NCI-H460 (cell line): ENCODE measurements around the gene TOR2A. TPM values are rescaled to one million over a fixed set of nuclear protein-coding genes. Genes with fewer than 3 reads are reported as not detected.

ENCODE experiments used
- DNase-seq: peaks from one replicate; pipeline ENCODE4 v3.0.0-alpha.2; 2016; ENCODE audit warnings: low read depth; ENCODE audit errors: extremely low read depth
- total RNA-seq: library from RNA; depleted of rRNA; stranded (reverse); fragments of >200 nt; shearing (Covaris generic); gene quantifications from 2 replicates; pipeline ENCODE4 v1.2.3, GENCODE V29; 2014

The TOR2A gene
- total RNA-seq, 1 experiment from 2014 or later = 8.9 TPM

- DNase-seq = no peak
Observed at GRCh38 chr9:127703289-127703946, 31.7 kb downstream of the TOR2A start.

- DNase-seq = no peak
Observed at GRCh38 chr9:127700594-127701255, 34.4 kb downstream of the TOR2A start.

- no peak for DNase-seq
Observed at GRCh38 chr9:127700140-127700539, 35.0 kb downstream of the TOR2A start.

- DNase-seq = peak; percentile 96
Observed at GRCh38 chr9:127698985-127699670, 36.0 kb downstream of the TOR2A start.

GRCh38 chr9:127698386-127698785 lies 36.7 kb downstream of the TOR2A start:
- DNase-seq = no peak

- no peak for DNase-seq
Observed at GRCh38 chr9:127697575-127697974, 37.5 kb downstream of the TOR2A start.

- no peak for DNase-seq
Observed at GRCh38 chr9:127694890-127695720, 40.0 kb downstream of the TOR2A start.

- no peak for DNase-seq
Observed at GRCh38 chr9:127693697-127694096, 41.4 kb downstream of the TOR2A start.

- no peak for DNase-seq
Observed at GRCh38 chr9:127693143-127693542, 42.0 kb downstream of the TOR2A start.

- no peak for DNase-seq
Observed at GRCh38 chr9:127692071-127692470, 43.0 kb downstream of the TOR2A start.

- DNase-seq = no peak
Observed at GRCh38 chr9:127690735-127691134, 44.4 kb downstream of the TOR2A start.

- DNase-seq = no peak
Observed at GRCh38 chr9:127689329-127690000, 45.6 kb downstream of the TOR2A start.

- no peak for DNase-seq
Observed at GRCh38 chr9:127686461-127687393, 48.4 kb downstream of the TOR2A start.

GRCh38 chr9:127684576-127684975 lies 50.5 kb downstream of the TOR2A start:
- DNase-seq = no peak

- no peak for DNase-seq
Observed at GRCh38 chr9:127683723-127684122, 51.4 kb downstream of the TOR2A start.

GRCh38 chr9:127682351-127683136 lies 52.5 kb downstream of the TOR2A start:
- no peak for DNase-seq
